ENCODE data around the gene TRIP12. TPM values are rescaled to one million over a fixed set of nuclear protein-coding genes. Genes with fewer than 3 reads are reported as not detected.

The TRIP12 gene
- total RNA-seq, 2 donors from 2014 or later: 77.6 to 170 TPM

DNA sequence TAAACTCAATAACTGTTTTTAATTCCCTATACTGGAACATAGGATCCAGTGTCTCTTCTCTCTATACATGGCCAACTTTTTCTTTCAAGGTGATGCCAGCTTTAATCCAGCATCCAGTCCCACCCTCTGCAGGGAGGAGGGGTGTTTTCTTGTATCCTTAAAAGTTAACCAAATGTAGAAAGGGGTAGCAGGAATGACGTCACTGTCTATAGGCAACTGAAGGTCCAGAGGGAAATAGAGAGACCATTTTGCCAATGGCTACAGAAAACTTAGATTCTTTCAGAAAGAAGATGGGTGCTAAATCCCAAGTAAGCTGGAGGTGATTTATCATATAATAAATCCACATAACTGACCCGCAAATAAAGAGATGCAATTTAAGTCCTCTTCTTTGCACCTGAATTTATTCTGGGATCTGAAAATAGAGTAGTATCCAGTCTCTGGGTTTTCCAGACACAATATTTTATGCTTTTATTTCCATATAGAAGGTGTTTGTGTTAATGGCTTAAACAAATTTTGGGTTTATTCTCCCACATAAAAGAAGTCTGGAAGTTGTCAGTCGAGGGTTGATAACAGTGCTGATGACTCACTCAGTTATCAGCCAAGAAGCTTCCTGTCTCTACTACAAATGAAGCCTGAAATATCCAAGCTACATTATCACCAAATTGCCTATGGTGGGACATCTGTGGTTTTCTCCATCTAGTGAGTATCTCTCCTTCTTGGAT is 201.7 kb downstream of the TRIP12 start:
- WGBS, 2 donors: 54 to 61% methylated on average over 3 of the region's 3 CpGs
- Histone ChIP-seq H3K36me3 (replicated peaks in 1 of 2; ENCODE audit: insufficient read depth in 1 of 2, low read depth in 2 of 2) (no peaks in the 10 kb centered on the region), H3K9me3 (no peaks in the 10 kb centered on the region), H3K4me1 (peaks cover 2% of the 10 kb centered on the region), H3K4me3 (no peak overlapping the region), H3K27me3 (peaks cover 0 to 5% of the 10 kb centered on the region in 2 donors), H3K27ac (no peak overlapping the region)
- intact Hi-C loops (cut with DNase I): no loop called here
- ATAC-seq (no peak), DNase-seq (no peak)
- TF ChIP-seq, protein P1, sequence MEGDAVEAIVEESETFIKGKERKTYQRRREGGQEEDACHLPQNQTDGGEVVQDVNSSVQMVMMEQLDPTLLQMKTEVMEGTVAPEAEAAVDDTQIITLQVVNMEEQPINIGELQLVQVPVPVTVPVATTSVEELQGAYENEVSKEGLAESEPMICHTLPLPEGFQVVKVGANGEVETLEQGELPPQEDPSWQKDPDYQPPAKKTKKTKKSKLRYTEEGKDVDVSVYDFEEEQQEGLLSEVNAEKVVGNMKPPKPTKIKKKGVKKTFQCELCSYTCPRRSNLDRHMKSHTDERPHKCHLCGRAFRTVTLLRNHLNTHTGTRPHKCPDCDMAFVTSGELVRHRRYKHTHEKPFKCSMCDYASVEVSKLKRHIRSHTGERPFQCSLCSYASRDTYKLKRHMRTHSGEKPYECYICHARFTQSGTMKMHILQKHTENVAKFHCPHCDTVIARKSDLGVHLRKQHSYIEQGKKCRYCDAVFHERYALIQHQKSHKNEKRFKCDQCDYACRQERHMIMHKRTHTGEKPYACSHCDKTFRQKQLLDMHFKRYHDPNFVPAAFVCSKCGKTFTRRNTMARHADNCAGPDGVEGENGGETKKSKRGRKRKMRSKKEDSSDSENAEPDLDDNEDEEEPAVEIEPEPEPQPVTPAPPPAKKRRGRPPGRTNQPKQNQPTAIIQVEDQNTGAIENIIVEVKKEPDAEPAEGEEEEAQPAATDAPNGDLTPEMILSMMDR (IDR thresholded peaks at IDR 0.05): no peak

DNA sequence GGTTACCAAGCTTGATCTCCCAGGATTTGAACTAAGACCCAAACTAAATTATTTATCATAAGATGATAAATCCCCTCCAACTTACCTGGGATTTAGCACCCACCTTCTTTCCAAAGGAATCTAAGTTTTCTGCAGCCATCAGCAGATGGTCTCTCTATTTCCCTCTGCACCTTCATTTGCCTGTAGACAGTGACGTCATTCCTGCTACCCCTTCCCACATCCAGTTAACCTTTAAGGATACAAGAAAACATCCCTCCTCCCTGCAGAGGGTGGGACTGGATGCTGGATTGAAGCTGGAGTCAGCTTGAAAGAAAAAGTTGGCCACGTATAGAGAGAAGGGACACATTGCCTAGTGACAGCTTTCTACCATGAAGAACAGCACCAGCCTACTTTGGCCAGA is 203.8 kb downstream of the TRIP12 start:
- intact Hi-C loops (cut with DNase I): no loop called here
- ATAC-seq (no peak), DNase-seq (no peak)
- no peak overlapping the region for H3K27ac ChIP-seq
- no peaks in the 10 kb centered on the region for H3K36me3 ChIP-seq (replicated peaks in 1 of 2; ENCODE audit: insufficient read depth in 1 of 2, low read depth in 2 of 2)
- H3K4me1 ChIP-seq: peaks cover 18% of the 10 kb centered on the region
- no peak for TF ChIP-seq POLR2A (IDR thresholded peaks at IDR 0.05)
- TF ChIP-seq, protein P1 (IDR thresholded peaks at IDR 0.05): no peak
- WGBS, 2 donors: 26 to 41% methylated on average over 2 of the region's 2 CpGs
- no peak overlapping the region for H3K4me3 ChIP-seq
- H3K9me3 ChIP-seq: no peaks in the 10 kb centered on the region
- peaks cover 0 to 15% of the 10 kb centered on the region in 2 donors for H3K27me3 ChIP-seq

DNA sequence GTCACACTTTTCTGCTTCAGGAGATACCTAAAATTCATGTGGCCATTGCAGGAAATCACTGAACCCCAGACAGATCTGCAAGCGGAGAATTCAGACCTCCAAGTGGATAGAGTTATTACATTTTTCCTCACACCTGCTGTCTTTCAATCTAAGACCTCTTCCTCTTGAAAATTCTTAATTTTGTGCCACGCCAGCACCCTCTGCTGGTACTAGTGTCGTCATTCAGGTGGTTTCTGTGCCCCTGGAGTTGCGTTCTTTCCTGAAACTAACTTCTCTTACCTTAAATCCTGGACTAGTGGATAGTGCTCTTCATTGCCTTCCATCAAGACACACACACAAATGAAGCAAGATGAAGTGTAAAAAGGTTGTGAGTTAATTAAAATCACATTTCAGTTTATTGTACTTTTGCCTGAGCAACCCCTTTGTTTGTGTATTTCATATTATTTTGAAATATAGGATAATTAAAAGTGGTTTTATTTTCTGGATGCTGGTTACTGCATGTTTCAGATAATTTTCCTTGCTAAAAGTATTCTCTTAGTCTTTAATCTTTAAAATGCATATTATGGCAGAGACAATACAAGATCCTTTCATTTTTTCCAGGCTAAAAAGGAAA is 205.8 kb downstream of the TRIP12 start:
- Histone ChIP-seq H3K36me3 (replicated peaks in 1 of 2; ENCODE audit: insufficient read depth in 1 of 2, low read depth in 2 of 2) (no peaks in the 10 kb centered on the region), H3K27me3 (peaks cover 0 to 17% of the 10 kb centered on the region in 2 donors), H3K9me3 (no peaks in the 10 kb centered on the region), H3K27ac (no peak overlapping the region), H3K4me3 (no peak overlapping the region), H3K4me1 (peaks cover 18% of the 10 kb centered on the region)
- WGBS, 2 donors: 9 to 20% methylated on average over 4 of the region's 4 CpGs
- no peak for ATAC-seq
- TF ChIP-seq, protein P1 (IDR thresholded peaks at IDR 0.05): peak in 5 of 7 experiments; percentile 10 to 52 (median 34)
- no peak for TF ChIP-seq POLR2A (IDR thresholded peaks at IDR 0.05)
- intact Hi-C loops (cut with DNase I): no loop called here
- DNase-seq: peak in 3 of 4 donors; percentile 33 to 49 (median 46)

DNA sequence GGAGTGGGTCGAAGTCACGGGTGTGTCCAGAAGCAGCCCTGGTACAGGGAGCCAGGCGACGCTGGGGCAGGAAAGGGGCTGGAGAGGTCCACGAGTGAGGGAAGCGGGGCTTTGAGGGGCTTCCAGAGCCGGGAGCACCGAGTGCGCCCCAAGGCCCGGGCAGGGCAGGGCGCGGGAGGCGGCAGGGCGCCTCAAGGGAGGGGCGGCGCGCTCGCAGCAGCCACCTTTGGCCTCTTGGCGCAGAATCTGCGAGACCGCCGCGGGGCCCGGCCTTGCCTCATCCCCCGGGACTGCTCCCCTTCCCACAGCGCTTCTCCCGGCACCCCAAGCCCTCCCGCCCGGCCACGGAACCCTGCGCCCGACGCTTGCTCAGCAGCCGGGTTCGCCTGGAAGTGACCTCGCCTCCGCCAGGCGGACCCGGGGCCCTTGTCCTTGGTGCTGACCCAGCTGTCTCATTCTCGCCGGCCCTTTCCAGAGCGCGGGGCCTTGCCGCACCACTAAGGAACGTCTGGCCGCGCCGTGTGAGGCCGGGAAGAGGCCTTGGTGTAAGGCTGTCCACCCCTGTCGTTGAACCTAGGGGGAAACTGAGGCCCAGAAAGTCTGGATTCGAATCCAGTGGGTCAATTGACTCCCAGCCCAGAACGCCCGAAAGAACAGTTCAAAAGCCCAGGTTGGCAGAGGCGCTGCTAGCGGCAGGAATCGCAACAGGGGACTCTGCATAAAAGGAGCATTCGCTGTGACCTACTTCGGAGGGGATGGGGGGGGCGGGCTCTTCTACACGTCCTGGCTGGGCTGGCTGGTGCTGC is 206.9 kb downstream of the TRIP12 start:
- Histone ChIP-seq H3K36me3 (replicated peaks in 1 of 2; ENCODE audit: insufficient read depth in 1 of 2, low read depth in 2 of 2) (no peaks in the 10 kb centered on the region), H3K27me3 (peaks cover 0 to 17% of the 10 kb centered on the region in 2 donors), H3K4me1 (peaks cover 18% of the 10 kb centered on the region), H3K27ac (no peak overlapping the region), H3K9me3 (no peaks in the 10 kb centered on the region), H3K4me3 (no peak overlapping the region)
- WGBS, 2 donors: 2% methylated on average over 24 to 60 of the region's 60 CpGs
- DNase-seq: peak; percentile 62 to 73 (median 64)
- TF ChIP-seq POLR2A (IDR thresholded peaks at IDR 0.05): no peak
- TF ChIP-seq, protein P1 (IDR thresholded peaks at IDR 0.05): peak in 1 of 7 experiments; percentile 22
- intact Hi-C loops (cut with DNase I): no loop called here
- ATAC-seq: peak; percentile 86
